GM19238 (cell line): ENCODE results near the gene MZT2B.
"Not testable (repeated sequence)": the region's sequence is repeated elsewhere in the genome, so short reads cannot be mapped to it uniquely, and the experiment has no call there.

Experiments
- DNase-seq: peaks from one replicate; pipeline ENCODE4 v3.0.0; 2011; ENCODE audit warnings: low spot score; ENCODE audit not compliant: insufficient read length

The MZT2B gene

GRCh38 chr2:130174866-130175265 is 7.2 kb upstream of the MZT2B start:
- DNase-seq, result not testable (repeated sequence)

- not testable (repeated sequence) for DNase-seq
These were observed 1.4 kb upstream of the MZT2B start for GRCh38 chr2:130180404-130181324.

- peak; percentile 74 for DNase-seq
These were observed 660 bp upstream of the MZT2B start, which contains the start of gene SMPD4 for GRCh38 chr2:130181325-130181879. TSS of gene SMPD4 (minus strand) at chr2:130181602. CDS start at chr2:130176592, 5,010 bp downstream.

GRCh38 chr2:130182826-130183511 is 907 bp downstream of the MZT2B start:
- not testable (repeated sequence) for DNase-seq

GRCh38 chr2:130183512-130184373 is 1.7 kb downstream of the MZT2B start:
- DNase-seq, result no peak

GRCh38 chr2:130185436-130185835 is 3.4 kb downstream of the MZT2B start:
- DNase-seq, result no peak

- DNase-seq, result no peak
These were observed 3.8 kb downstream of the MZT2B start for GRCh38 chr2:130185896-130186295.

GRCh38 chr2:130186391-130186790 is 4.3 kb downstream of the MZT2B start:
- no peak for DNase-seq

- DNase-seq, result no peak
These were observed 5.2 kb downstream of the MZT2B start for GRCh38 chr2:130187268-130187667.

- not testable (repeated sequence) for DNase-seq
These were observed 6.1 kb downstream of the MZT2B start for GRCh38 chr2:130187859-130188792.

- DNase-seq, result not testable (repeated sequence)
These were observed 6.9 kb downstream of the MZT2B start for GRCh38 chr2:130188958-130189357.

- DNase-seq, result no peak
These were observed 8.2 kb downstream of the MZT2B start for GRCh38 chr2:130190237-130190636.

- DNase-seq, result not testable (repeated sequence)
These were observed 9.3 kb downstream of the MZT2B start for GRCh38 chr2:130191319-130191718.

GRCh38 chr2:130192451-130192850 is 10.4 kb downstream of the MZT2B start:
- not testable (repeated sequence) for DNase-seq

GRCh38 chr2:130193824-130194223 is 11.8 kb downstream of the MZT2B start:
- DNase-seq, result not testable (repeated sequence)

- not testable (repeated sequence) for DNase-seq
These were observed 13.1 kb downstream of the MZT2B start for GRCh38 chr2:130195089-130195635.

- DNase-seq, result not testable (repeated sequence)
These were observed 14.0 kb downstream of the MZT2B start for GRCh38 chr2:130196052-130196451.

GRCh38 chr2:130198343-130198742 is 16.3 kb downstream of the MZT2B start, which contains the start of gene TUBA3E:
TSS of gene TUBA3E (minus strand) at chr2:130198439. CDS start at chr2:130198360, 79 bp downstream.
- DNase-seq, result no peak

- DNase-seq, result not testable (repeated sequence)
These were observed 20.5 kb downstream of the MZT2B start for GRCh38 chr2:130202518-130202917.
